Right hindlimb (tissue), 1 donor: ENCODE results near the gene FBXO3.
A peak's percentile ranks its signal among the peaks of the same experiment; 100 is the strongest.

Experiments
- DNase-seq: peaks from one replicate; pipeline ENCODE4 v3.0.0-alpha.2; 2018

FBXO3 gene

DNA sequence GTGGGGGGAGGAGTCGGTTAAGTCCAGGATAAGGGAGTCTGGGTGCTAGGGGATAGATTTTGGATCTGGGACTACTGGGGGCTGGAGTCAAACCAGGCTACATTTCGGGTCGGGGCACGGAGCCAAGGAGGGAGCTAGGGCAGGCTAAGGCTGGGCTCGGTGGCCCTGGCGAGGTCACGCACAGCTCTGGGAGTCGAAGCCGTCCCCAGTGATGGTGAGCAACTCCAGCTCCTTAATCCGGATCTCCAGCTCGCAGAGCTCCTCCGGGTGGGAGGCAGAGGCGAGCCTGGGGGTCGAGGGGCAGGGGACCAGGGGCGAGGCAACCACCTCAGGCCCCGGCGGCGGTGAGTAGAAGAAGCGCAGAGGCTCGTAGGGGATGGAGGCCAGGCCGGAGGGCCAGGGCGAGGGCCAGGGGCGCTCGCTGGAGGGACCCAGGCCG lies 74.2 kb downstream of the FBXO3 start:
- no peak for DNase-seq

DNA sequence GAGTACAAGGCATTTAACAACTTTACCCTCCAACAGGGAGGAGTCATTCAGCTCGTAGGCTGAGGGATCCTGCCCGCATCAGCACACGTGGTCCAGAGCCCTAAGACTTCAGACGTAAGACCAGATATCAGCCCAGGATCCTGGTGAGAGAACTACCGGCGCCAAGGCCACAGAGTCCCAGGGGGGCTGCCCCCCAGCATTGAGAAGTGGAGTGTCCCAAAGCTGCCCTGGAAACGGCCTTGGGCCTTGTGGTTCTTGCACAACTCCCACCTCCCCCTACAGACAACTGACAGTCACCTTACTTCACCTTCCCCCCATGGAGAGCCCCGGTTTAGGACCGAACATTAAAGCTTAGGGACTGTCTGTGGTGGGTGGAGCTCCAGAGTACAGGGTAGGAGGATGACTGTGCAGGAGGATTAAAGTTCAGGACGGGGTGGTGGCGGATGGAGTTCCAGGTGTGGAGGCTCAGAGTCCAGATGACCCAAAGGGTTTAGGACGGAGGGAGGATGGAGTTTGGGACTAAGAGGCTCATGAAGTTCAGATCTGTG lies 74.7 kb downstream of the FBXO3 start:
- no peak for DNase-seq

DNA sequence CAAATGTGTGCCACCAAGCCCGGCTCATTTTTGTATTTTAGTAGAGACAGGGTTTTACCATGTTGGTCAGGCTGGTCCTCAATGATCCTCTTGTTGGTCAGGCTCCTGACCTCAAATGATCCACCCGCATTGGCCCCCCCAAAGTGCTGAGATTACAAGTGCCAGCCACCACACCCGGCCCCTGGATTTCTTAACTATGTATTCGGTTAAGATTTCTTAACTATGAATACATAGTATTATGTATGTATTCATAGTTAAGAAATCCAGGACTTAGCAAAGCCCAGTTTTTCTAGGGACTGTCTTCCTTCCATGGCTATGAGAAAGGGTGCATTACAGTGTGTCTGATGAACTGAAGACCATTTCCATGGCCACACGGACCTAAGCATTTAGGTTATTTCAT lies 75.4 kb downstream of the FBXO3 start:
- DNase-seq = no peak

DNA sequence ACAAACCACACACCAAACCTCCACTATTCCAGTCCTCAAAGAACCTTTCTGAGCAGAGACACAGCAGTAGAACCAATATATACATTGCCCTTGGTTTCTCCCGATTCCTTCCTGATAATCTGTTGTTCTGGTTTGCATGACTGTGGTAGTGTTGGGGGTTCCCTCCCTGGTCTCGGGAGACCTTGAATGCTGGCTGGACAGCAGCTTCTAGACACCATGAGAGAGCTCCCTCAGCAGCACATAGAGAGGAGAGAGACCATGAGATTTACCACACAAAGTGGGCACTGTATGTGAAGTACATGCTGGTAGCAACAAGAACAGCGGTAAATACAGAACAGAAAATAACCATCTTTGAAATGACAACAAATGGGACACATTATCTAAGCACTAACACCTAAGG lies 76.3 kb downstream of the FBXO3 start:
- no peak for DNase-seq

DNA sequence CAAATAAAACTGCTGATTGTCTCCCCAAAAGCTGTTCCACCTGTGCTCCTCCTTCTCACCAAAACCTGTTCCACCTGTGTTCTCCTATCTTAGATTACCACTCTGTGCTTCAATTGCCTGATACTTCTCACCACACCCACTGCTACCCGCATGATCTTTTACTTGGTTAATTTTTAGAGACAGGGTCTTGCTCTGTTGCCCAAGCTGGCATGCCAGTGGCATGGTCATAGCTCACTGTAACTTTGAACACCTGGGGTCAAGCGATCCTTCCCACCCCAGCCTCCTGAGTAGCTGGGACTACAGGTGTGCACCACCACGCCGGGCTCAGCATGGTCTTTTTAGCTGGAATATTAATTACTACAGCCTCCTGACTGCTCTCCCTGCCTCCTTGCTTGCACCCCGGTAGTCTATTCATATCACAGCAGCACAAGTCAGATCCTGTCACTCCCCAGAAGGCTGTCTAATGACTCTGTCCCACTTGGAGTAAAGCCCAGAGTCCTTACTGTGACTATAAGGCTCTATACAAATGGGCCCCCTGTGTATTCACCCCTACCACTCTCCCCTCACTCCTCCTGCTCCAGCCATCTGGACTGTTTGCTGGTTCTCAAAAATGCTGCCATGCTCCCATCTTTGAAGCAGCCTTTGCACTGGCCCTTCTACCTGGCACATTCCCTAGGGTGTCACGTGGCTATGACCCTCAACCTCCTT lies 77.2 kb downstream of the FBXO3 start:
- DNase-seq = no peak

DNA sequence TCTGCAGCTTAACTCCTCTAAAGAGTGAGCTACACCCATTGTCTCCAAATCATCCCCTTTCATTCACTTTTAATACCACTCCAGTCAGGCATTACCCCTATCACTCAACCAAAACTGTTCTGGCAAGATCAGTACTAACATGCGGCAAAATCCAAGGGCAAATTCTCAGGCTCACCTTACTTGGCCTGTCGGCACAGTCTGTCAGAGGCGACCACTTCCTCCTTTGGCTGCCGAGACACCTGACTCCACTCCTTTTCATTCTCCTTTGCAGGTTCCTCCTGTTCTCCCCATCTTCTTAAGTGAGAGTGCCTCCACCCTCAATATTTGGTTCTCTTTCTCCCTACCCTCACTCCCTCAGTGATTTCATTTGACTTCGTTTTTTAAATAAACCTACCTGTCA lies 77.9 kb downstream of the FBXO3 start:
- DNase-seq = no peak

DNA sequence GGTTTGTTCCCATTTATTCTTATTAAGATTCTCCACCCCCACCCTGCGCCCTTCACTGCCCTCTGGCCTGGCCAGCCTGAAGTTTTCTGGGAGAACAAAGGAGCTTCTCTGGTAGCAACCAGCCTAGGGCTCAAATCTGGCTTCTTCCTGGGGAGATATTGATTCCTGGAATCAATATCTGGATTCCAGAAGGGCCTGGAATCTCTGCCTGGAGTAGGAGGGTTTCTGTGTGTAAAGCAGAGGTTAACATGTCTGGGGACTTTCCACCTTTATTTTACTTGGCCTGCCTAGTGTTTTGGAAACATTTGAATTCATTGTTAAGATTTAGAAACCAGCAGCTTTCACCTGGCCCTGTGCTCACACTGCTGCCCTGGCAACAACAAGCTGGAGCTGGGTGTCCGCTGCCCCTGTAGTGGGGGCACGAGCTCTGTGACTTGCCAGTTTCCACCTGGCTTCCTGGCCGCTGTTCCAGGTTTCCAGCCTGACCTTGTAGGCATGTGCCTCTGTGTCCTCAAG lies 79.2 kb downstream of the FBXO3 start:
- no peak for DNase-seq

DNA sequence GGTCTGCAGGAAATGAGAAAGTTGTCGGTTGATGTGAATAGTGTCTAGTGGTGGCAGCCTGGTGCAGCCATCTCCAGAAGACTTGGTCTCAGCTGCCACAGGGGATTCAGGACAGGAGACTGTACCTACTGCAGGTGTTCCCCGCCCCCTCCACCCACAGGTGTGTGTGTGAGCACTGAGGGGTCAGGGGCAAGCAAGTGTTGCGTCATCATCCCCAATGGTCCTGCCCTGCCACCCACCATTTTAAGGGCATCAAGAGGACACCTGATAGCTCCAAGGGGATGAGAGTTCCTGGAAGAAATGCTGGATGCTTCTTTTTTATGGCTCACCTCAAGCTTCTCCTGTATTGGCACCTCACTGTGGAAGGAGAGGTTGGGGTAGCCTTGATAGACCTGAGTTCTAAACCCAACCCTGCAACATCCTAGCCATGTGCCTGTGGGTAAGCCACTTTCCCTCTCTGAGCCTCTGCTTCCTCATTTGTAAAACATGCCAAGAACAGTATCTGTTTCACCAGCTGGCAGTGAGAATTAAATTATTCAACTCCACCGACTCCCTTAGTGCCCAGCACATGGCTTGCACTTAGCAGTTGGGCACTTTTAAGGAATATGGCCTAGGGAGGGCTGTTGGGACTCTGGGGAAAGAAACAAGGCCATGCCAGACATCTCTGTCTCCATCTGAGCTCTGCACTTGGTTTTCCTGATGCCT lies 79.8 kb downstream of the FBXO3 start:
- no peak for DNase-seq

DNA sequence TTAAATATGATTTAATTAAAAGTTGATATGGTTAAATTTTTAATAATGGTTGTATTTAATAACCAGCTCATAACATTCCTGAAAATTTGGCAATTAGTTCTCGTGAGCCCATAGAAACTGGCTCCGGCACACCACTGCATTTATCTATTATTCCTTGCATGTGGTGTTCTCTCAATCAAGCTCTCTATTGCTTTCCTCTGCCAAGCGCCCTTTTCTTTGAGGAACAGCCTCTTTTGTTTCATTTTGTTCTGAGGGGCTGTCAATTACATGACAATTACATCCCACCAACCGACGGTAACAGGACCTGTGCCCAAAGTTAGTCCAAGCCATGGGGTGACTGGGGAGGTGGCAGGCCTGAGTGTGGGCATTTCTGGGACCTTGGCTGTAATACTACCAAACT lies 81.8 kb downstream of the FBXO3 start:
- no peak for DNase-seq

DNA sequence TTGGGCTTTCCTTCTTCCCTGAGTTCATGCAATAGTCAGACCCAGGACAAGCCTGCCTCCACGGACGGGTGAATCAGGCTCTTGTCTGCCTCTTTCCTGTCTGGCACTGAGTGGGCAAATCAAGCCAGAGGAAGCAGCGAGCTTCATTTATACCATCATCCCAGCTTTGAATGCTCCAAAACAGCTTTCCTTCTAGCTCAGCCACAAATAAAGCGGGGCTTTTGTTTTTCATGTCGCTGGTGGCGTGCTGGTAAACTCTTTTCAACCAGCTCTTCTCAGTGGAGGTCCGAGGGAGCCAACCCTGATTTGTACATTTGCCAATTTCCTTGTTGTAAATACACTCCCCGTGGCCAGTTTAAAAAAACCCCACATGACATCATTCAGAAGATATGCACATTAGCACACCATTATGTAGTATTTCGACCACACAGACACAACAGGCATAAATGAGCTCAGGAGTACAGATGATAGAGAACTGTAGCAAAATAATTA lies 82.3 kb downstream of the FBXO3 start:
- DNase-seq = peak; percentile 67

DNA sequence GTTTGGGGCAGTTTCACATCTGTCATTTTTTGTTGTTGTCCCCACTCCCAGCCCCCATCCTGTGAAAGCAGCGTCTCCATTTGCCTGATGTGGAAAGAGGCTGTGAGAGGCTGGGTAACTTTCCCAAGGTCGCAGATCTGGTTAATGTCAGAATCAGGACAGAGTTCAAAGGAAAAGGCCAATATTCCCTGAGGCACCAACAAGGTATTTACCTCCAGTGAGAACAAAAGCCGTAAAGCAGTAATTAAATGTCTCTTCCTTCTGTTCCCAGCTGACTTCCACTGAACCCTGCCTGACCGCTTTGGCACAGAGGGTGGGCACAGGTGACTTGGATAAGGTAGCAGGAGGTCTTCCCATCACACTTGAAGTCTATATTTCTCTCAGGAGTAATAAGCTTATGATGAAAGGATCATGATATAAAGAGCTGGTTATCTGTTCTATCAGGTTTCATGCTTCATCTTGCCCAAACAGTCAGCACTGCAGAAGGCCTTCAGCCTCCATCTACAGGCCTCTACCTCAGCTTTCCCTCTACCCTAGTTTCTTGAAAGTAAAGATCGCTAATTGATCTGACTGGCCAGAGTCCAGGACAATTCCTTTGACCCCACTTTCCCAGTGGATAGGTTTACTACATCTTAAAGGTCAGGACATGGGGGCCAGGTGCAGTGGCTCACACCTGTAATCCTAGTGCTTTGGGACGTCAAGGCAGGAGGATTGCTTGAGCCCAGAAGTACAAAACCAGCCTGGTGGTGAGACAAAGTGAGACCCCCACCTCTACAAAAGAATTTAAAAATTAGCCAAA lies 83.1 kb downstream of the FBXO3 start:
- DNase-seq = no peak
